Activated CD8-positive, alpha-beta memory T cell treated with anti-CD3 and anti-CD28 coated beads, Interleukin-2, amount 50 U/mL, for 24 hours (primary cell): ENCODE results near the gene STMN1.

Source experiments
- DNase-seq: peaks from one replicate; pipeline ENCODE4 v3.0.0-alpha.2; 2020; ENCODE audit errors: extremely low read depth

The STMN1 gene

DNA sequence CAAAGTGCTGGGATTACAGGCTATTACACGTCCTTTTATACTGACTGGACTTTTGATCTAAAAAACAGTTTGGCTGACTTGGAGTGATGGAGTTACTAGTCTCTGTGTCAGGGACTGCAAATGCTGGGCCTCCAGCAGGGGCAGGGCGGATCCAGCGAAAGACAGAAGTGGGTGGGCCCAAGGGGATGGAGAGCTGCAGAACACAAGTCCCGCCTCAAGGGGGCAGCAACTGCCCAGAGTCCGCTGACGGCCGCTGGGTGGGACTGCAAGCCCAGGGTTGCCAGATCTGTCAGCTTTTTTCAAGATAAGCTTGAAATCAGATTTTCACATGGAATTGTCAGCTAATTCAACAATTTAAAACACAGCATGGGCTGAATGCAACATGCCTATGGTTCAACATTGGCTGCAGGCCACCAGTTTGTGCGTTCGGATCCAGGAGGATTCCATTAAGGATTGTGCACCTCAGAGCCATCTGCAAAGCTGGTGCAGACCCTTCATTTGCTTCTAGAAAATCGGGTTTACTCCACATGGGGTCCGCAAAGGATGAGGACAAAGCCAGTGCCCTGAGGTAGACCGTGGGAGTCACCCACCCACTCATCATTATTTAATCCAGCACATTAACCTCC is 10.7 kb downstream of the STMN1 start:
- DNase-seq = peak; percentile 76

DNA sequence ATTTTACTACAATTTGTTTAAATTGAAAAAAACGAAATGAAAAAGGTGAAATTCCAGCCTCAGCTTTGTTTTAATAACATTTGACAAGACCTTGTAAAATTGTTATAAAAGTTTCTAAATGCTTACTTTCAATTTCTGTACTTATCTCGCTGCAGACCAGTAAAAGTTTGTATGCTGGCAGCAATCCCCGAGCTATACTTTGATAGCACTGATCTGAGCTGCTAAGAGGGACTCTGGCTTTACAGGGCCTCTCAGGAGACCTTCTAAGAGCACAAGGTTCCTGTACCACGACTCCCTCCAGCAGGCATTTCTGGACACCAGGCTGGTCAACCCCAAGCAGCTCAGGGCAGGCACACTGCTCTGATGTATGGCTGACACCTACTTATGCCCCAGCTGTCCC is 13.1 kb downstream of the STMN1 start:
- DNase-seq = no peak

DNA sequence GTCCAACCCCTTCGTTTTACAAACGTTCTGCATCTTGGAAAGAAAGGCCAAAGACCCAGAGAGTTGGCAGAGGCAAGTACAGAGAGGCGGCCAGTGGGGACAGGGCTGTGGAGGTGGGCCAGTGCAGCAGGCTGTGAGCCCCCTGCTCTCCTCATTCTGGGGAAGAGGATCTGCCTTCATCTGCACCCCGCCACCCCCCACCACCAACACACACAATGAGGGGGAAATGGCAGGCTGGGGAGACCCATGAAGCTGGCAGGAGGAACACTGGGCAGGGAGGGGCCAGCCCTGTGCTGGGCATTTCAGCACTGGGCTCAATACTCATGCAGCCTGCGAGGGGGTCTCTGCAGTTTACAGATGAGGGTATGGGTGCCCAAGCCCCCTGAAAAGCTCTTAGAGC is 14.6 kb downstream of the STMN1 start:
- DNase-seq = no peak

DNA sequence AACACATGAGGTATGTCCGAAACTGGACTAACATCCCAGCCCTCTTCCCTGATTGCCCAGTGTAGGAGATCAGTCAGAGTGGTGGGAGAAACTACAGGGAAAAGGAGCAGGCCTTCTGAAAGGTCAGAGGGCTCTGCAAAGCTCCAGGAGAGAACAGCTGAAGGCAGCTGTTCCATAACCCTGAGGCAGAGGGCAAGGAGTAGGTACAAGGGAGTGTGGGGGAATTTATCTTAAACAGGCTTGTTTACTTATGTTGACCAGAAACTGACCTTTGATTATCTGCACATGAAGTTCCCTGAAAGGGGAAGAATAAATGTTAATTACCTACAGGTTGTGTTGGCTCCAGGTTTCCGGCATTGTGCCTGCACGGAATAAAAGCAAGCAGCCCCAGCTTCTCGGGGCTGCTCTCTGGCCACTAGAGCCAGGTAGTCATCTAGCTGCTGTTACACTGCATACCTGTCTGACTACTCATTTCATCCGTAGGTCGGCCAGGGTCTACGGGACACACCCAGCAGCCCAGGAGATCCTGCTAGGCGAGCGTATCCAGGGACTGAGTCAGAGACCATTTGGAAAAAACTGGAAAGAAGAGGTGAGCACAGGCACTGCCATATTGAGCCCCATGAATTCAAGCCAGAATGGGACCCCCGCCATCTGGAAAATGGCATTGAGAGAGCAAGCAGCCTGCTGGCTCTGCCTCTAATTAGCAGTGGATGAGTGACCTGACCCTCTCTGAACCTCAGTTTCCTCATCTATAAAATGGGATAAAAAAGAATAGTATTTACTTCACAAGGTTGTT is 15.8 kb downstream of the STMN1 start:
- DNase-seq = no peak

DNA sequence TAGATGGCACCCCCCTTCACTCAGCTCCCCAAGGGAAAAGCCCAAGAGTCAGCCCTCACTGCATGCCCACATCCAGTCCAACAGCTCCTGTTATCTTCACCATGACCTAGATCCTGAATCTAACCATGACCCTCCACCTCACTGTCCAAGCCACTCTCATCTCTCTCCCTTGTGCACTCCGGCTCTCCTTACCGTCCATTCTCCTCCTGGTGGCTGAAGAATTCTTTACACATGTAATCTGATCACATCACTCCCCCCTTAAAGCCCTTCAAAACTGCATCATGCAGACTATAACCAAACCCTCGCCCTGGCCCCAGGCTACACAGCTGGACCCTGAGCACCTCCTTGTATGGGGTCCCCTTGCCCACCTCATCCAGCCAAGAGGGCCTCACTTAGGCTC is 16.7 kb downstream of the STMN1 start:
- no peak for DNase-seq

DNA sequence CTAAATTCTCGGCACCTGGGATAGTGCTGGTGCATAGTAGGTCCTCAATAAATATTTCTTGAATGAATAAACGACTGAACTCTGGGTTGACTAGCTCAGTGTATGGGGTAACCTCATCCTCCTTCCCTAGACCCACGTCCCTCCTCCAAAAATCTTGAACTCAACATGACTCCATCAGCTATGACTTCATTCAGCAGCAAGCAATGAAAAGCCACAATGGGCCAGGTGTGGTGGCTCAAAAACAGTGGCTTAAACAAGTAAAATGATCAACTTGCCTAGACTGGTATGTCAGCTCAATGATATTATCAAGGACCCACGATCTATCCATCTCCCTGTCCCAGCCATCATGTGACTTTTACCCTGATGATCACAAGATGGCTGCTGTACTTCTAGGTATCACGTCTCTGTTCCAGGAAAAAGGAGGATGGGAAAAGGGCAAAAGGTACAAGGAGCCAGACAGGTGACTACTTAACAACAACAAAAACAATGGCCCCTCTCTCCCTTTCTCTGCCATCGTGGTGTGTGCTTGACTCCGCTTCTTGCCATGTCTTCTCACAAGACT is 17.7 kb downstream of the STMN1 start:
- no peak for DNase-seq

DNA sequence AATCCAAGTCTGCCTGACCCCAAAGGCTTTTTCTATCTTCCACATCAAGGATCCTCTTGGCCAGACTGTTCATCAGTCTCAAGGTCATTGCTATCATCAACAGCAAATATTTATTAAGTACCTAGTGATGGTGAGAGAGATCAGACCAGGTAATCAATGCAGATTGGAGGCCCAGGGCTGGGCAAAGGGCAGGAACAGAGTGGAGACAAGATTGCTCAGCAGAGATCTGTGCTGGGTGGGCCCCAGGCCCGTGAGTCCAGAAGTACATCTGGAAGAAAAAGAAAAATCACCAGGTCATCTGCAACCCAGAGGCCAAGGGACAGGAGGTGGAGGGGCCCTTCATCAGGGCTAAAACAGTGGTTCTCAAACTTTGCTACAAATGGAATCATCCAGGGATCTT is 20.6 kb downstream of the STMN1 start:
- no peak for DNase-seq

DNA sequence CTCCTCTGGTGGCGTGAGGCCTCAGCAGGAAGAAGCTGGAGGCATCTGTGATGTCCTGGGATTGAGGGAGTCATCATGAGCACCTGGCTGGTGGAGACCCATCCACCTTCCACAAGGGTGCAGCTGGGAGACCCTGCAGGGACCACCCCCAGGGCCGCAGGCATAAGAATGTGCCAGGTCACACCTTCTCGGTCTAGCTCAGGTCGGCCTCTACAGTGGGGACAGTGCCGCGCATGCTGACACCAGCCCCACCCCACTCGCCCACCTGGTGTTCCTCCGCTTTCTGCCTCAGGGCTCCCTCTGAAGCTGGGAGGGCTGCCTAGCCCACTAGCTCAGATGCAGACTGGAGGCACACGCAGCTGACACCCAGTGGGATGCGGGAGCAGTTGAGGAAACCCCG is 25.0 kb downstream of the STMN1 start:
- no peak for DNase-seq

DNA sequence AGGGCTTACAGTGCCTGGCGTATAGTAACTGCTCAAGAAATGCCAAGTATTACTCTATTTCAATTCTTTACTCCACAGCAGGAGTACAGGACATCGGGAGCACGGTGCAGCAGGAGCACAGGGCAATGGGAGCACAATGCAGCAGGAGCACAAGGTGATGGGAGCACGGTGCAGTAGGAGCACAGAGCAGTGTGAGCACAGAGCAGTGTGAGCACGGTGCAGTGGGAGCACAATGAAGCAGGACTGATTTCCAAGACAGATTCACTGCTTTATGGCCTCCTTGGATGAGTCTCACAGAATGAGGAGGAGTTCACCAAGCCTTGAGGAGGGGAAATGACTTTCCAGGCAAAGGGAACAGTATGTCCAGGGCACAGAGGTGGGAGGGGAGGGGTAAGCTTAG is 25.7 kb downstream of the STMN1 start:
- DNase-seq = no peak

DNA sequence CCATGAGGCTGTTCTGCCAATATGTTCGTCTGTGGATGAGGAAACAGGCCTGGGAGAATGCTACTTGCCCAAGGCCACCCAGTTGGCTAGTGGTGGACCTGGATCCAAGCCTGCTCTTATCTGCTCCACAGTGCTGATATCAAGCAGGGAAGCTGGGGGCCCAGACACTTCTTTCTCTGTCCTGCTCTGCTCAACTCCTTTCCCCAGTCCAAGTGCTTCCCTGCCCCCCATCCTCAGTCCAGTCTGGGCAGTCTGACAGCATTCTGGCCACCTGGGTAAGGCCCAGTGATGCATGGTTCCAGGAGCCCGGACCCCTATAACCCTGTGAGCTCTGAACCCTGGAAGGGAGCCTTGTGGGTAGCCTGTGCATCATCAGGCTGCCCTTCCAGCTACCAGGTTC is 26.5 kb downstream of the STMN1 start:
- no peak for DNase-seq

DNA sequence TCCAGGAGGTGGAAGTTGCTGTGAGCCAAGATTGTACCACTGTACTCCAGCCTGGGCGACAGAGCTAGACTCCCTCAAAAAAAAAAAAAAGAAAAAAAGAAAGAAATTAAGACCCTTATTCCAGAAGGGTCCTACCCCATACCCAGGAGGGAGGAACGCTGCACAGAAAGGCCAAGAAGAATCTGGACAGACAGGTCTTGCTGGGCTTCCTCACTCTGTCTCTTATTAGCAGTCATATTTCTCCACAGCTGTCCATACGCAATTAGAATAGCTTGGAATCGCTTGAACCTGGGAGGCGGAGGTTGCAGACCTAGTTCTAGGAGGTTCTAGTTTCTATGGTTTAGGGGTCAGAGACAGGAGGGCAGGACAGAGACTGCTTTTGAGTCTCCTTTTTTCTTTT is 27.5 kb downstream of the STMN1 start:
- no peak for DNase-seq

DNA sequence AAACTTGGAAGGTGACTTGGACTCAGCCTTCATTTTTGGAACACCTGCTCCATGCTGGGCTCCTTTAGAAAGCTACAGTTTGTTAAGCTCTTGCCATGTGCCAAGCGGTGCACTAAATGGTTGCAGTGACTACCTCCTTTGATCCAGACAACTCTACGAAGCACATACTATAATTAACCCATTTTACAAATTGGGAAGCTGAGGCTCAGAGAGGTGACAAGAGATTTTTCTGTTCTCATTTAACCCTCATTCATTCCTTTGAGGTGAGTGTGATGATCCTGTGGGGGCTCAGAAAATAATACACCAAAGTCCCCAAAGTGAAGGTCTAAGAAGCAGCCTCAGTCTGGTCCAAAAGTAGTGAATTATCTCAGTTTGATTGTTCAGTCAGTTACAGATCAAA is 29.1 kb downstream of the STMN1 start:
- DNase-seq = no peak

DNA sequence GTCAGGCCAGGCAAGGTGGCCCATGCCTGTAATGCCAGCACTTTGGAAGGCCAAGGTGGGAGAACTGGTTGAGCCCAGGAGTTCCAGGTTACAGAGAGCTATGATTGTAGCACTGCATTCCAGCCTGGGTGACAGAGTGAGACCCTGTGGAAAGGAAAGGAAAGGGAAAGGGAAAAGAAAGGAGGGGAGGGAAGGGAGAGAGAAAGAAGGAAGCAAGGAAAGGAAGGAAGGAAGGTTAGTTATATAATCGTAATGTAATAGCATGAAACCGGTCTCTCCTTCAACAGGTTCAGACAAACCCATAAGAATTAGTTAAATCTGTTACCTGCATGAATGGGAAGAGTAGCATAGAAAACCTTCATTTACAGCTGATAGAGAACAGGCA is 29.5 kb downstream of the STMN1 start:
- no peak for DNase-seq

DNA sequence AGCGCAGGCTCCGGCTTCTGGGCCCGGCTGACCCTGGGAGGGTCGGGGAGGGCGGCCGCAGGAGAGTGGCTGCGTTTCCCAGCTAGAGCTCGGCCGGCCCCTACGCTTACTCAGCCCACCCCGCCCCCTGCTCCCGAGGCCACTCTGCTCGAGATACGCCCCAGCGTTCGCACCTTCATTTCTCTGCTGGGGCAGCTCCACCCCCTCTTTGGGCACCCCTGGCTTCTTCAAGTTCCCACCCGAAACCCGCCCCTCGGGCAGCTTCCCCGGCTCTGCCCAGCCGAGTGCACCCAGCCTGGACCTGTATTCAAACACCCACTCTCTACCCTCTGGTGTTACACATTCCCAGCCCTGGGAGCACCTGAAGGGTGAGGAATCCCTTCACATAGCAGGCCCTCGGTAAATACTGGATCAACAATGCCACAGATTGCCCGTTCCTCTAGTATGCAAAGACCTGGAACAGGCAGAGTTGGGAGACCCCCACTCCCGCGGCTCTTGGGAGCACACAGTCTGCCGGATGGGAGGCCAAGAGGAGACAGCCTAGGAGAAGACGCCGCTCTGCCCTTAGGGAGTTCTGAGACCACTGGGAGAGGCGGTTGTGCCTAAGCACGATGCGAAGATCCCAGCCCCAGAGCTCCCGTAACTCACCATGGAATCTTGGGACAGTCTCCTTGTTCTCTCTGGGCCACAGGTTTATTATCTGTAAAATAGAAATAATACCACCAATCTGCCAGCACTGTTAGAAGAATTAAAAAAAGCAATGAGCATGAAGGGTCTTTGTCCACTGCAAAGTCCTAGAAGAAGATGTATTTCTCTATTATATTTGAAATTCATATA is 30.1 kb downstream of the STMN1 start:
- DNase-seq = no peak

DNA sequence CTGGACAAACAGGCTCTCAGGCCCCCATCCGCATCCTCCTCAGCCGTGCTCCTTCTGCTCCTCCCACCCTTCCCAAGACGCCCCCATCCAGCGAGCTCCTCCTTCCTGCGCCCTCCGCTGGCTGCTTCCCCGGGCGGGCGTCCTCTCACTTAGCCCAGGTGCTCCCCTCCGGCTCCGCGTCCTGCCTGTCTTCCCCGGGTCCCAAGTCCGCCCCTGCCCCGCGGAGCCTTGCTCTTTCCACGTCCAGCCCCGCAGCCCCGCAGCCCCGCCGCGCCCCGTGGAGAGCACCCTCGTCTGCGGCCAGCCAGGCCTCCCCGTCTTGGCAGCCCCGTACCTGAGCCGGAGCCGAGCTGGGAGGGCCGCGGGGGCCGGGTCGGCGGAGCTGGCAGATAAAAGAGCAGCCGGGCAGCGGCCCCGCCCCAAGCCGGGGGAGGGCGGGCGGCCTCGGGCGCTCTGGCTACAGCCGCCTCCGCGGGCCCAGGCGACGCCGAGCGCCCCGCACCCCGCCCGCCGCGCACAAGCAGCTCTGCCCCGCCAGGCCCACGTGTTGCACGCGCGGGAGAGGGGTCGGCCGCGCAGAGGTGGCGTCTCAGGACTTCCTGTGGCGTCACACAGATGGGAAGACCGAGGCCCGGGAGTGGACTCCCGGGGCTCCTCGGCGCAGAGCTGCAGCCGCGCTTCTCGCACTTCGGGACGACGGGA is 30.9 kb downstream of the STMN1 start, which contains the start of gene PAQR7:
Gene PAQR7 (minus strand): TSS at position 555 of the 702 bp plus-strand sequence. CDS start 11,869 bp downstream, outside the sequence.
- no peak for DNase-seq

DNA sequence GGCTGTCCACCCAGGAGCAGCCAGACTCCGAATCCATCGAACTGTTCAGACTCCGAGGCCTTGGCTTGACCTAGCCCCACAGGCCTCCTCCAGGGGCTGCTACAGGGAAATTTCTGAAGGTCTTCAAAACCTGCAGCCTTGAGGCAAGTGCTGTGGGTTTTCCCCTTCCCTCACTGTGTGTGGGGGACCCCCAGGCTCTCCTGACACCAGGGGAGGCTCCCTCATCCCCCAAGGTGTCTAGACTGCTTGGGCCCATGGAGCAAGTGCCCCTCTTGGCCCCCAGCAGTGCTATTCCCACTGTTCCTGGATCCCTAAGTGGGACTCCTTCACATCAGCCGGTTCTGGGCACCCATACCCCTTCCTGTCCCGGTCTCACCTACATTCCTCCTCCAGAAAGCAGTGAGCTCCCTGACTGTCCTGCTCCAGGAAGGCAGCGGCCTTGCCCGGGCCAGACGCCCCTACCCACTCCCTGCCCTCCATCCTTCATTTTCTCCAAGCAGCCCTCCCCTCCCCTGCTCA is 31.5 kb downstream of the STMN1 start:
- DNase-seq = no peak

DNA sequence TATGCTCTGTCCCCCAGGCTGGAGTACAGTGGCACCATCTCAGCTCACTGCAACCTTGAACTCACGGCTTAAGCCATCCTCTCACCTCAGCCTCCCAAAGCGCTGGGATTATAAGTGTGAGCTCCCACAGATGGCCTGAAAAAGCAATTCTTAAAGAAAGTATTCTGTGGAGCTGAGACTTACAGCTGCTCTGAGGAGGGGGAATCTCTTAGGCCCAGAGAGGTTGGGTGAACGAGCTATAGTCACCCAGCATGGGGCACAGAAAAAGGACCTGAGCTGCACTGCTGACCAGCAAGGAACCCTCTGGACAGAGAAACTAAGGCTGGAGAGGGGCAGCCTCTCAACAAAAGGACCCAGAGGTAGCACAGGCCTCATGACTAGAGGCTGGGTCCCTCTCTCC is 32.0 kb downstream of the STMN1 start:
- DNase-seq = no peak

DNA sequence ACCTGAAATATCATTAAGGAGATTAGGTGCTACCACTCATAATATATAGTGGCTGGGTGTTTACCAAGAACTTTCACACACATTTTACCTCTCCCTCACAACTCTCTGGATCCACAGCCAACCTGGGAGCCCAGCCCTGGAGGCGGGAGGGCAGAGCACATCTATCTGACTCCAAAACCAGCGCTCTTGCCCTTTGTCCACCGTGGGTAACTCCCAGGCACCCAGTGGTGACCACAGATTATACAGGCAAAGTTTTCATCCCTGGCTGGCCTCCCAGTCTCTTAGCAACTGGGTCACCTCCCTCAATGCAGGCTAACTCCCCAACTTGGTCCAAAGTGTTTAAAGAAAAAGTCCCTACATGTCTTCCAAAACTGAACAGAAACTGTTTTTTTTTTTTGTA is 33.1 kb downstream of the STMN1 start:
- no peak for DNase-seq

DNA sequence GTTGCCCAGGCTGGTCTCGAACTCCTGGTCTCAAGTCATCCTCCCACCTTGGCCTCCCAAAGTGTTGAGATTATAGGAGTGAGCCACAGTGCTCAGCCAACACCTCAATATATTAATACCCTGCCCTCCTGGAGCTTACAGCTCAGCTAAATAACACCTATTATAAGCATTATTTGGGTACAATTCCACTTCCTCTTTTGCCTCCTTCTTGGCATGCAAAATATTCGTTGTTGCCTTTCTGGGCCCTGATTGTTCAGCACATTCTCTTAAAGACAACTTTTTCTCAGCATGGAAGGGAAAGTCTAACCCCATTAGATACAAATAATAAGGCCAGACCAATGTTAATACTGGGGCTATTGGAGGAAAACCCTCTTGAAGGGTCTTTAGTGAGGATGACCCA is 33.5 kb downstream of the STMN1 start:
- no peak for DNase-seq

DNA sequence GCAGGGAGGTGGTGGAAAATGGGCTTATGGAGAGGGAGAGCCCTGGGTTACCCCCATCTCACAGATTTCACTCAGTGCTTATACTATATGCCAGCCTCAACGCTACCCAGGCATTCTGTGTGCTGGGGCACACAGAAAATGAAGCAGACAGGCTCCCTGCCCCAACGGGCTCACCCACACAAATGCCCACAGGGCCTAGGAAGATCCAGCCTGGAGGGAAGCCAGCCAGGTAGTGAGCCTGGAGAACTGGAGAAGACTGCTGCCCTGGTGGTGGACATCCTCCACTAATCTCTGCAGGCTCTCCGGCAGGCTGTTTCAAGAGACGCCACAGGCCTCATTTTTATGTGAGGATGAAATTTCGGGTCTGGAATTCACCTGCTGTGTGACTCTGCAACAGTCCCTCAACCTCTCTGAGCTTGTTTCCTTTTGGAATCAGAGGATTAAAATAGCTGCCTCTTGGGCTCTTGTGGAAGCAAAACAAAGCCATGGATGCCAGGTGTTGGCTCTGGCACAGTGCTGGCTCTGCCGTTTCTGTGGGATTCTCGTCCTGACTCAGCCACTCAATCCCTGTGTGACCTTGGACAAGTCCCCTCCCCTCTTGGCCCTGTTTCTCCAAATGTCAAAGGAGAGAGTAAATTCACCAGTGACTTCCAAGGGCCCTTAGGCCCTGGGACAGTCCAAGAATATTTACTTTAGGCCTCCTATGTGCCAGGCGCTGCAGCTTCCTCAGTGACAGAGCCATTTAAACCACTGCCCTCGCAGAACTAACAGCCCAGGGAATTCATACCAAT is 34.3 kb downstream of the STMN1 start:
- no peak for DNase-seq
